Adrenal gland (tissue), 5 donors: ENCODE data around the gene BRD7.

Experiments used
- CTCF ChIP-seq, 6 experiments: fragments of 450-650 bp in 4 of 6; fragments of 200-600 bp in 2 of 6; sonication (generic) in 1 of 6; IDR thresholded peaks; 1 replicate in 5 of 6; 2 replicates in 1 of 6; pipeline versions ENCODE4 v1.5.1 to v1.8.0; 2016 to 2021; ENCODE audit warnings: antibody characterized with exemption in 6 of 6, mild to moderate bottlenecking in 2 of 6, moderate library complexity in 1 of 6
- POLR2A ChIP-seq, 2 donors: fragments of 450-650 bp; IDR thresholded peaks; one replicate each; pipeline ENCODE4 v1.6.1; 2017; ENCODE audit warnings: antibody characterized with exemption in 2 of 2, mild to moderate bottlenecking in 2 of 2, moderate library complexity in 1 of 2
- donor health status: DM: no; HTN: no; CAD: no.

- TF ChIP-seq CTCF (IDR thresholded peaks at IDR 0.05) (no peak), POLR2A (IDR thresholded peaks at IDR 0.05) (no peak)
Measured at GRCh38 chr16:50274326-50275097, 94.3 kb downstream of the BRD7 start.
